ENCODE results near the gene PRSS56. TPM values are rescaled to one million over a fixed set of nuclear protein-coding genes. Genes with fewer than 3 reads are reported as not detected.

The PRSS56 gene
- polyA plus RNA-seq, 1 donor (not counting 4 experiments of a cell fraction or from before 2014, with no cell fraction given) = not detected

DNA sequence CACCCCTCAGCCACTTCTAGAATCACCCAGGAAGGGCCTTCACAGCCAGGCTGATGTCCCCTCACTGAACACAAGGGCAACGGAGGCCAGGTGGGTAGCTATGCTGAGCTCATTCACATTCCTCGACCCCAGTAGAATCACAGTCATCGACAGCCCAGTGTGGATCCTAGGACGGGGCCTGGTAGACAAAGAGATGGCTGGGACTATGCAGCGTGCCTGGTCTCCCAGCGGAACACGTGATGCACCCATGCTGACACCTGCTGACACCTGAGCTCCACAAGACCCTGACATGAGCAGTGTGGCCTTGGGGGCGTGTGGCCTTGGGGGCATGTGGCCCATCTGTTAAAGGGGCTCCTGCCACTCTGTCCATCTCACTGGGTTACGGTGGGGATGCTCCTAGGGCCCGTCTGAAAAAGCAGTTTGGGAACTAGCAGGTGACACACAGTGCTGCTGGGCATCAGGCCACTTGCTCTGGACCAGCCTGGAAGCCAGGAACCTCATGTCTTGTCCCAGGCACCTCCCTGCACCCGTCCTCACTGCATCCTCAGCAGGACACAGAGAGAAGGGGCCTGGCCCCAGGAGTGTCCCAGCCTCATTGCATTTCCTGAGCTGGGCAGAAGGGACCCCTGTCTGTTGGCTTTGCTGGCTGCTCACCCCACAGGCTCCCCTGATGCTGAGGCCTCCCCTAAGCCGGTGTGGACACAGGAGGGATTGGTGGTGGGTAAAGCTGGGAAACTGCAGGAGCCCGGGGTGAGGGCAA is 42.3 kb upstream of the PRSS56 start:
- Histone ChIP-seq H3K79me2 (ENCODE audit: control insufficient read depth, insufficient read depth, low read length) (no peaks in the 10 kb centered on the region), H3K9ac (ENCODE audit: control insufficient read depth, extremely low read depth, insufficient read depth, low read length) (no peak overlapping the region), H2AFZ (ENCODE audit: control insufficient read depth, low read length) (no peak overlapping the region), H3K9me1 (ENCODE audit: control insufficient read depth, extremely low read depth, insufficient read depth, low read length) (no peaks in the 10 kb centered on the region), H3K27me3 (ENCODE audit: control insufficient read depth, extremely low read depth, insufficient read depth, low read length) (peaks cover 20% of the 10 kb centered on the region), H3K4me2 (ENCODE audit: control insufficient read depth, extremely low read depth, insufficient read depth, low read depth, low read length) (no peak overlapping the region), H3K27ac (ENCODE audit: control insufficient read depth, insufficient read depth, low read length) (no peak overlapping the region), H3K9me3 (ENCODE audit: control insufficient read depth, low read depth, low read length) (no peaks in the 10 kb centered on the region), H3K4me3 (ENCODE audit: control insufficient read depth in 2 of 3, extremely low read depth in 1 of 3, insufficient read depth in 2 of 3, low read depth in 1 of 3, low read length in 3 of 3) (no peak overlapping the region), H4K20me1 (ENCODE audit: control insufficient read depth, extremely low read depth, insufficient read depth, low read length) (no peaks in the 10 kb centered on the region), H3K36me3 (ENCODE audit: control insufficient read depth in 2 of 2, extremely low read depth in 1 of 2, insufficient read depth in 2 of 2, low read length in 2 of 2) (no peaks in the 10 kb centered on the region), H3K4me1 (ENCODE audit: control insufficient read depth, extremely low read depth, insufficient read depth, low read length) (no peaks in the 10 kb centered on the region)
- dilution Hi-C loops (cut with MboI; ENCODE audit: extremely low pct_ligation_motif_present, low sequenced_read_pairs) = no loop called here
- DNase-seq (ENCODE audit: low read depth, low spot score) (no peak), FAIRE-seq (no peak)
- TF ChIP-seq, protein P1, sequence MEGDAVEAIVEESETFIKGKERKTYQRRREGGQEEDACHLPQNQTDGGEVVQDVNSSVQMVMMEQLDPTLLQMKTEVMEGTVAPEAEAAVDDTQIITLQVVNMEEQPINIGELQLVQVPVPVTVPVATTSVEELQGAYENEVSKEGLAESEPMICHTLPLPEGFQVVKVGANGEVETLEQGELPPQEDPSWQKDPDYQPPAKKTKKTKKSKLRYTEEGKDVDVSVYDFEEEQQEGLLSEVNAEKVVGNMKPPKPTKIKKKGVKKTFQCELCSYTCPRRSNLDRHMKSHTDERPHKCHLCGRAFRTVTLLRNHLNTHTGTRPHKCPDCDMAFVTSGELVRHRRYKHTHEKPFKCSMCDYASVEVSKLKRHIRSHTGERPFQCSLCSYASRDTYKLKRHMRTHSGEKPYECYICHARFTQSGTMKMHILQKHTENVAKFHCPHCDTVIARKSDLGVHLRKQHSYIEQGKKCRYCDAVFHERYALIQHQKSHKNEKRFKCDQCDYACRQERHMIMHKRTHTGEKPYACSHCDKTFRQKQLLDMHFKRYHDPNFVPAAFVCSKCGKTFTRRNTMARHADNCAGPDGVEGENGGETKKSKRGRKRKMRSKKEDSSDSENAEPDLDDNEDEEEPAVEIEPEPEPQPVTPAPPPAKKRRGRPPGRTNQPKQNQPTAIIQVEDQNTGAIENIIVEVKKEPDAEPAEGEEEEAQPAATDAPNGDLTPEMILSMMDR (optimal IDR thresholded peaks at IDR 0.05 in 1 of 3, IDR thresholded peaks at IDR 0.05 in 1 of 3, conservative IDR thresholded peaks at IDR 0.05 in 1 of 3; ENCODE audit: extremely low read depth in 1 of 3, insufficient read depth in 2 of 3, low read length in 3 of 3) = no peak
- no peak for TF ChIP-seq EZH2 (IDR thresholded peaks at IDR 0.05; ENCODE audit: low read length)

DNA sequence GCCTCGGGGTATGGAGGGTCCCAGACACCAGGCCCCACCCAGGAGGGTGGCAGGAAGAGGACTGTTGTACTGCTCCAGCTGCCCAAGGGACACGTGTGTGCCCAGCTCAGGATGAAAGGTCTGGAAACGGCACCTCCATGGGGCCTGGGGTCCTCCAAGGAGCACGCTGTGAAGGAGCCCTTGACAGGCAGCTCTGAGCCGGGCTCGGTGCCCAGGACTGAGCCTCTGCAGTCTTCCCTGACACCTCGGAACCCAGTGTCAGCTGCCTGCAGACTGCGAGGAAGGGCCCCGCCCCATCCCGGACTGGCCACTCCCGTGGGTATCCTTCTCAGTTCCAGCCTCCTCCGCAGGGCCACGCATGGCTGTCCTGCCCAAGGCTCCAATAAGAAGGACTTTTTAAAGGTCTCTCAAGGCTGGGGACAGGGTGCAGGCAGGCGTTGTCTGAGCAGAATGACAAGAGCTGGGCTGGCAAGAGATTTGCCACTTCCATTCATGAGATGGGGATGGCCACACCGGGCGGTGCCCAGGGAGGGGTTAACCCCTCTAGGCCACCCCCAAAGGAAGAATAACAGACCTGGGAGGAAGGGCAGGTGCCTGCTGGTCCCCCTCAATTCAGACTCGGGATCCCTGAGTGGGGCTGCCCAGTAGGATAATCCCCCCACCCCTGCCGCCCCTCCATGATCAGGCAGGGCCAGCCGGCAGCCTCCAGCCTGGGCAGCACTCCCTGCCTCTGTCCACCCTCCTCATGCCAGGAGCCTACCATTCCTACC is 41.4 kb upstream of the PRSS56 start:
- FAIRE-seq (no peak), DNase-seq (ENCODE audit: low read depth, low spot score) (no peak)
- no peak overlapping the region for H3K4me3 ChIP-seq (ENCODE audit: control insufficient read depth in 2 of 3, extremely low read depth in 1 of 3, insufficient read depth in 2 of 3, low read depth in 1 of 3, low read length in 3 of 3)
- TF ChIP-seq, protein P1 (optimal IDR thresholded peaks at IDR 0.05 in 1 of 3, IDR thresholded peaks at IDR 0.05 in 1 of 3, conservative IDR thresholded peaks at IDR 0.05 in 1 of 3; ENCODE audit: extremely low read depth in 1 of 3, insufficient read depth in 2 of 3, low read length in 3 of 3) = no peak
- TF ChIP-seq EZH2 (IDR thresholded peaks at IDR 0.05; ENCODE audit: low read length) = no peak
- no peak overlapping the region for H2AFZ ChIP-seq (ENCODE audit: control insufficient read depth, low read length)
- H3K9me3 ChIP-seq (ENCODE audit: control insufficient read depth, low read depth, low read length) = no peaks in the 10 kb centered on the region
- no peak overlapping the region for H3K4me2 ChIP-seq (ENCODE audit: control insufficient read depth, extremely low read depth, insufficient read depth, low read depth, low read length)
- no peaks in the 10 kb centered on the region for H3K9me1 ChIP-seq (ENCODE audit: control insufficient read depth, extremely low read depth, insufficient read depth, low read length)
- H3K79me2 ChIP-seq (ENCODE audit: control insufficient read depth, insufficient read depth, low read length) = no peaks in the 10 kb centered on the region
- no peaks in the 10 kb centered on the region for H3K4me1 ChIP-seq (ENCODE audit: control insufficient read depth, extremely low read depth, insufficient read depth, low read length)
- dilution Hi-C loops (cut with MboI; ENCODE audit: extremely low pct_ligation_motif_present, low sequenced_read_pairs) = no loop called here
- no peak overlapping the region for H3K27ac ChIP-seq (ENCODE audit: control insufficient read depth, insufficient read depth, low read length)
- no peak overlapping the region for H3K9ac ChIP-seq (ENCODE audit: control insufficient read depth, extremely low read depth, insufficient read depth, low read length)
- no peaks in the 10 kb centered on the region for H3K36me3 ChIP-seq (ENCODE audit: control insufficient read depth in 2 of 2, extremely low read depth in 1 of 2, insufficient read depth in 2 of 2, low read length in 2 of 2)
- H4K20me1 ChIP-seq (ENCODE audit: control insufficient read depth, extremely low read depth, insufficient read depth, low read length) = no peaks in the 10 kb centered on the region
- peaks cover 16% of the 10 kb centered on the region for H3K27me3 ChIP-seq (ENCODE audit: control insufficient read depth, extremely low read depth, insufficient read depth, low read length)
